DND-41 (cell line): ENCODE measurements around the gene GABARAPL1.

Source experiments
- CTCF ChIP-seq: IDR thresholded peaks from 2 replicates; pipeline ENCODE4 v1.5.1; 2012; ENCODE audit warnings: borderline replicate concordance, low read length, moderate library complexity, mild to moderate bottlenecking; ENCODE audit not compliant: poor library complexity, severe bottlenecking; ENCODE audit errors: extremely low read depth
- EZH2 ChIP-seq: IDR thresholded peaks from 3 replicates; pipeline ENCODE4 v1.6.1; 2012; ENCODE audit warnings: borderline replicate concordance, low read depth, mild to moderate bottlenecking, moderate library complexity, low read length, inconsistent platforms; ENCODE audit not compliant: severe bottlenecking

- TF ChIP-seq CTCF (no peak), EZH2 (no peak)
Observed at GRCh38 chr12:10182354-10183049, 30.2 kb upstream of the GABARAPL1 start.
